Colonic mucosa (tissue), 4 donors: ENCODE results near the gene PKLR. TPM values are rescaled to one million over a fixed set of nuclear protein-coding genes. Genes with fewer than 3 reads are reported as not detected.

Source experiments
- DNase-seq: peaks from one replicate; pipeline ENCODE4 v3.0.0-alpha.2; 2020
- H3K27ac ChIP-seq: fragments of 200-600 bp; one replicate; pipeline ENCODE4 v1.8.0; 2021
- H3K27me3 ChIP-seq: fragments of 200-600 bp; one replicate; pipeline ENCODE4 v1.8.0; 2021
- H3K36me3 ChIP-seq: fragments of 200-600 bp; one replicate; pipeline ENCODE4 v1.8.0; 2021
- H3K4me1 ChIP-seq: fragments of 200-600 bp; one replicate; pipeline ENCODE4 v1.8.0; 2021; ENCODE audit warnings: mild to moderate bottlenecking
- H3K4me3 ChIP-seq: fragments of 200-600 bp; one replicate; pipeline ENCODE4 v1.8.0; 2021
- H3K9ac ChIP-seq, 2 donors: one replicate each; pipeline ENCODE4 v1.7.0; 2013; ENCODE audit warnings: control low read depth in 2 of 2, low read depth in 2 of 2, low read length in 2 of 2
- H3K9me3 ChIP-seq: fragments of 200-600 bp; one replicate; pipeline ENCODE4 v1.8.0; 2021
- intact Hi-C: fragments of 100-400 bp; cut with DNase I; formaldehyde crosslinking; loops from one replicate; pipeline ENCODE4 v1.14.1; 2022
- total RNA-seq, 2 donors: library from RNA; stranded (reverse); fragmentation: NEBNext Ultra II Directional in 1 of 2; extraction: Animal tissue kit (Norgen Biotek cat#: 25700) in 1 of 2; gene quantifications; one replicate each; pipeline ENCODE4 v1.2.1, GENCODE V29; 2021
- TF ChIP-seq, protein P1 (sequence below): fragments of 200-600 bp; IDR thresholded peaks from one replicate; pipeline ENCODE4 v1.8.0; 2022; ENCODE audit warnings: antibody characterized with exemption, mild to moderate bottlenecking
- donor health status: healthy.
- donor health status: DM: no; HTN: no; CAD: no.
- donor health status: DM: no; HTN: no; CAD: no.

The PKLR gene
- total RNA-seq, 2 donors from 2014 or later: 1.6 to 2.9 TPM

DNA sequence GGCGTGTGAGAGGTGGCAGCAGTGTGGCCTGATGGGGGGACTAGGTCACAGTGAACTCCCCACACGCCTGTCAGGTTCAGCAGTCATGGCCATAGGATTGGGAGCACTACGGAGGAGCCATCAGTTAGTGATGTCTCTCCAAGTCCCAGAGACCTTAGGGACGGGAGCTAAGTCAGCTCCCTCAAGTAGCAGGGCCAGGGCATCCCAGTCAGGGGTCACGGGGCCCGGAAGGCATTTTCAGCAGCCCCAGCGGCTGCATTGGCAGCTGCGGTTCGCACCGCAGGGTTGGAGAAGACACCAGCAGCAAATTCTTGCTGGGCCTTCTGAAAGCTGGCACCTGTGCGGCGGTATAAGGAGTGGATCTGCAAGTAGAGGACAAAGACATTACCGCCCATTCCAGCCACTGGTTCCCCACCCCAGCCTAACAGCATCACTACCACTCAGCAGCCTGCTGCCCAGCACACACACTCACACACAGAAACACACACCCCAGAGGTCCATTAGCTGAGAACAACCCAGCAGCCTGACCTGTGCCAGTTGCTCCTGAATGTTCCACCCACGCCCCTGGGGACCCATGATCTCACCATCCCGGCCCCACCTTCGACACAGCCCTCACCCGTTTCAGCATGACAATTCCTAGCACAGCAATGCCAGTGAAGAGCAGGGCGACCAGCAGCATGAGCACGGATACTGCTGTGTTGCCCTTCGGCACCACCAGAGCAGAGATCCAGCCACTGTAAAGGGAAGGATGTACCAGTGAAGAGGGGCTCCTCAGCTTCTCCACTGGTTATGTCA is 45.0 kb downstream of the PKLR start:
- intact Hi-C loops: no loop called here
- Histone ChIP-seq H3K27ac (peak overlapping the region; percentile 96), H3K9me3 (no peaks in the 10 kb centered on the region), H3K36me3 (no peaks in the 10 kb centered on the region), H3K9ac (peak overlapping the region; percentile 65 to 89), H3K4me3 (peak overlapping the region; percentile 86), H3K4me1 (peaks cover 19% of the 10 kb centered on the region), H3K27me3 (no peaks in the 10 kb centered on the region)
- no peak for DNase-seq
- TF ChIP-seq, protein P1, sequence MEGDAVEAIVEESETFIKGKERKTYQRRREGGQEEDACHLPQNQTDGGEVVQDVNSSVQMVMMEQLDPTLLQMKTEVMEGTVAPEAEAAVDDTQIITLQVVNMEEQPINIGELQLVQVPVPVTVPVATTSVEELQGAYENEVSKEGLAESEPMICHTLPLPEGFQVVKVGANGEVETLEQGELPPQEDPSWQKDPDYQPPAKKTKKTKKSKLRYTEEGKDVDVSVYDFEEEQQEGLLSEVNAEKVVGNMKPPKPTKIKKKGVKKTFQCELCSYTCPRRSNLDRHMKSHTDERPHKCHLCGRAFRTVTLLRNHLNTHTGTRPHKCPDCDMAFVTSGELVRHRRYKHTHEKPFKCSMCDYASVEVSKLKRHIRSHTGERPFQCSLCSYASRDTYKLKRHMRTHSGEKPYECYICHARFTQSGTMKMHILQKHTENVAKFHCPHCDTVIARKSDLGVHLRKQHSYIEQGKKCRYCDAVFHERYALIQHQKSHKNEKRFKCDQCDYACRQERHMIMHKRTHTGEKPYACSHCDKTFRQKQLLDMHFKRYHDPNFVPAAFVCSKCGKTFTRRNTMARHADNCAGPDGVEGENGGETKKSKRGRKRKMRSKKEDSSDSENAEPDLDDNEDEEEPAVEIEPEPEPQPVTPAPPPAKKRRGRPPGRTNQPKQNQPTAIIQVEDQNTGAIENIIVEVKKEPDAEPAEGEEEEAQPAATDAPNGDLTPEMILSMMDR: no peak

DNA sequence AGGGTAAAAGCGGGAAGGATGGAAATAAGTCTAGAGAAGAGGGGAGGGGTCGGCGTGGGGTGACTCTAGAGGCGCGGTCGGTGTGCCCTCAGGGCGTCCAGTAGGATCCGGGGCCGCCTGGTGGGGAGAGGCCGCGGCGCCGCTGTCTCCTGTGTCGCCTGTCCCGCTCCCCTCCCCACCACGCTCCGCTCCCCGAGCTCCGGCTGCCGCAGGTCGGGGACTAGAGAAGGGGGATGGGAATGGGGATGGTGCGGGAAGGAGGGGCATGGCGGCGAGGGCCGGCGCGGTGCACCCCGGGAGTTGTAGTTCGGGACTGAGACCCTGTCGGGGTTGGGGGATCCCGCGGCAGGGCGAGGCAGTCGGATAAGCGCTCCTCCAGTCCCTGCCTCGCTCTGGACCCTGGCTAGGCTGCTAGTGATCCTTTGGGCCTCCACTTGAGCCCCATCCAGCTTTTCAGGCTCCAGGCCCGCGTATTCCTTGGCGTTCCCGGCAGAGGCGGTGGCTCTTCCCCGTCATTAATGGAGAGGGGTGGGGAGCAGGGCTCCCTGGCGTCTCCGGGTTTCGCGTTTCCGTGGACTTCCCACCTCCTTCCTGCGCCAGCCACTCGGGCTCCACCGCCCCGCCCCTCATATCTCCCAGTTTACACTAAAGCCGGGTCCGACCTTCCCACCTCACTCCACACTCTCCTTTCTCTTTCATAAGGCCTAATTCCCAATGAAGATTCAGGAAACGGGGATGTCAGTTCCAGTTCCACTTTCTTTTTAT is 45.8 kb downstream of the PKLR start, which contains the start of gene ENTREP3:
Gene ENTREP3 (minus strand): TSS at position 241 of the 765 bp plus-strand sequence. CDS start 606 bp downstream, outside the sequence.
- no peaks in the 10 kb centered on the region for H3K9me3 ChIP-seq
- TF ChIP-seq, protein P1: no peak
- peak within 1 kb of the TSS; percentile 96 for H3K27ac ChIP-seq
- H3K4me1 ChIP-seq: peaks cover 12% of the 10 kb centered on the region
- DNase-seq: peak; percentile 91
- peak within 1 kb of the TSS; percentile 86 for H3K4me3 ChIP-seq
- no peaks in the 10 kb centered on the region for H3K36me3 ChIP-seq
- H3K9ac ChIP-seq: peak within 1 kb of the TSS; percentile 65 to 89
- no peaks in the 10 kb centered on the region for H3K27me3 ChIP-seq
- intact Hi-C loops: no loop called here

DNA sequence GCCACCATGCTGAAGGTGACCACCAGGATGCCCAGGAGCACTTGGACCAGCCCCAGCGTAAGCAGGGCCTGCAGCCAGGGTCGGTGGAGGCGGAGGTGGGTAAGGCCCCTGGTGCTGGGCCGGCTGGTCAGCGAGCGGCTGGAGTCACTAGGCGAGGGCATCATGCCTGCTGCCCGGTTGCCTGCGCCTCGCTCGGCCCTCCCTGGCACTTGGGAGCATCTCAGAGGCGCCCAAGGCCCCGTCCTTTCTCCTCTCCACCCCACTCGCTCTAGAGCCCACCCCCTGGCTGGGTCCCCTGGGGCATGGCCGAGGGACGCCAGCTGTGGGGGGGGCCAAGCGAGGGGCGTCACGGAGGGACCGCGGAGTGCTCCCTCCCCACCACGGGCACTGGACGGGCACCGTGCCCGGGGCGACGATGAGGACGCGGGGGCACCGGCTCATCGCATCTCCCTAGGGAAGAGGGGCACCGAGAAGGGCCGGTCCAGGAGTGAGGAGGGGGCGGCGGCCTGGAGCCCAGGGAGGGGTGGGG is 46.5 kb downstream of the PKLR start:
- peak overlapping the region; percentile 96 for H3K27ac ChIP-seq
- H3K4me3 ChIP-seq: peak overlapping the region; percentile 86
- TF ChIP-seq, protein P1: no peak
- peaks cover 12% of the 10 kb centered on the region for H3K4me1 ChIP-seq
- peak overlapping the region; percentile 65 to 89 for H3K9ac ChIP-seq
- no peaks in the 10 kb centered on the region for H3K9me3 ChIP-seq
- no peaks in the 10 kb centered on the region for H3K36me3 ChIP-seq
- no peak for DNase-seq
- intact Hi-C loops: loop anchor here (5.0 kb wide), 1 partner anchor 68 kb away; the partner anchor contains the start of gene RUSC1
- H3K27me3 ChIP-seq: no peaks in the 10 kb centered on the region

DNA sequence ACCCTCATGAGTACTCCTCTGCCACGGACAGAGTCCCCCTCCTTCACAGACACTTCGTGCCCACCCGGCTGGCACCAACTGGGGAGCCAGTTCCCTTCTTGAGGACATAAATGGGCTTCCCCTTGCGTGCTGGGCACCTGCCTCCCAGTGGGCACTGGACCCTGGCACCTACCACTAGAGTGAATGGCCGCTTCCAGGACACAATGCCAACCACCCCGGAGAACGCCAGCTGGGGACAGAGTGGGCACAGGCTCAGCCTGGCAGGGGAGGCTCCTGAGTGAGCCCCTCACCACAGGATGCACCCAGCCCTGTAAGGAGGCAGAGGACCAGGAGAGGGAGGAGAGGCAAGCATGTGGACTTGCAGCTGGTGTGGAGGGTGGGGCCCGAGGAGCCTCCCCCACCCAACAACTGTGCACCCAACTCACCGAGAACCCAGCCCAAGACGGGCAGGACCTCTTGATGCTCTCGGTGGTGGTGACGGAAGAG is 47.0 kb downstream of the PKLR start:
- intact Hi-C loops: loop anchor here (5.0 kb wide), 1 partner anchor 68 kb away; the partner anchor contains the start of gene RUSC1
- TF ChIP-seq, protein P1: no peak
- H3K27ac ChIP-seq: peak overlapping the region; percentile 96

DNA sequence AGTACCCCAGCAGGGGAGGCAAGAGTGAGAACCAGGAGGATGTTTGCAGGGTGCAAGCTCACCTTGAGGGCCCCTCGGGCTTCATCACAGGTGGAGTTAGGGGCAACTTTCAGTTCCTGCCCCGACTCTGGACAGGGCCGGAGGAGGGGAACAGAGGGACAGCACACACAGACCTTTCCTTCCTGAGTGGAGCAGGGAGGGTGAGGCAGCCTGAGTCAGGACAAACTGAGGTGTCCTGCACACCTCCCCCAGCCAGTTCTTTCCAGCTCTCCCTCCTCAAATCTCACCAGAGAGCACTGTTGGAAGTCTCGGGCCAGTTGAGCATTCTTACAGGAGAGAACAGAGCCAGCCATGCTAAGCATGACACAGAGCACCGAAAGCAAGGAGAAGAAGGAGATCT is 47.4 kb downstream of the PKLR start:
- Histone ChIP-seq H3K4me3 (peak overlapping the region; percentile 86), H3K9ac (peak overlapping the region in 1 of 2 donors; percentile 89), H3K9me3 (no peaks in the 10 kb centered on the region), H3K36me3 (no peaks in the 10 kb centered on the region), H3K27ac (no peak overlapping the region), H3K4me1 (peaks cover 12% of the 10 kb centered on the region), H3K27me3 (no peaks in the 10 kb centered on the region)
- TF ChIP-seq, protein P1: no peak
- intact Hi-C loops: loop anchor here (5.0 kb wide), 1 partner anchor 69 kb away; the partner anchor contains the start of gene RUSC1
- no peak for DNase-seq

More for the DNA sequence above, 47.0 kb downstream of the PKLR start:
- no peaks in the 10 kb centered on the region for H3K36me3 ChIP-seq
- no peak for DNase-seq
- peak overlapping the region; percentile 65 to 89 for H3K9ac ChIP-seq
- H3K27me3 ChIP-seq: no peaks in the 10 kb centered on the region
- no peaks in the 10 kb centered on the region for H3K9me3 ChIP-seq
- peaks cover 12% of the 10 kb centered on the region for H3K4me1 ChIP-seq
- H3K4me3 ChIP-seq: peak overlapping the region; percentile 86
